GM12801 (cell line): ENCODE results near the gene ALKBH1.

Experiments used
- CTCF ChIP-seq: IDR thresholded peaks from one replicate; pipeline ENCODE4 v1.5.1; 2011; ENCODE audit warnings: control low read depth; ENCODE audit not compliant: insufficient read length; ENCODE audit errors: extremely low read depth

Gene ALKBH1

GRCh38 chr14:77660754-77661153, 47.1 kb downstream of the ALKBH1 start:
- TF ChIP-seq CTCF = no peak

GRCh38 chr14:77659831-77660230, 48.0 kb downstream of the ALKBH1 start:
- TF ChIP-seq CTCF = no peak

- no peak for TF ChIP-seq CTCF
Measured at GRCh38 chr14:77657280-77657679, 50.5 kb downstream of the ALKBH1 start.

GRCh38 chr14:77654001-77654441, 53.8 kb downstream of the ALKBH1 start:
- TF ChIP-seq CTCF = no peak

- TF ChIP-seq CTCF = no peak
Measured at GRCh38 chr14:77649326-77649725, 58.5 kb downstream of the ALKBH1 start.

- no peak for TF ChIP-seq CTCF
Measured at GRCh38 chr14:77648520-77649200, 59.2 kb downstream of the ALKBH1 start.

- TF ChIP-seq CTCF = no peak
Measured at GRCh38 chr14:77647853-77648252, 60.0 kb downstream of the ALKBH1 start.
